ENCODE measurements around the gene SURF4. TPM values are rescaled to one million over a fixed set of nuclear protein-coding genes. Genes with fewer than 3 reads are reported as not detected.
A peak's percentile ranks its signal among the peaks of the same experiment; 100 is the strongest.

SURF4 gene
- total and polyA plus RNA-seq, 3 donors from 2014 or later = 150 to 163 (median 151) TPM

GRCh38 chr9:133374612-133375115 is 1.2 kb downstream of the SURF4 start:
- H3K9me3 ChIP-seq = no peaks in the 10 kb centered on the region
- TF ChIP-seq CTCF (IDR thresholded peaks at IDR 0.05) = no peak
- TF ChIP-seq POLR2A (IDR thresholded peaks at IDR 0.05) = no peak
- peaks cover 25% of the 10 kb centered on the region for H3K4me1 ChIP-seq
- peak overlapping the region in 1 of 2 donors; percentile 91 for H3K27ac ChIP-seq
- H3K27me3 ChIP-seq = no peaks in the 10 kb centered on the region
- no peaks in the 10 kb centered on the region for H3K36me3 ChIP-seq (ENCODE audit: low read depth, missing control alignments)
- intact Hi-C loops (cut with DNase I; ENCODE audit: low total_unique reads) = no loop called here
- DNase-seq = no peak
- H3K4me3 ChIP-seq = peak overlapping the region; percentile 86 to 98
- WGBS, 2 donors = 9 to 17% methylated on average over 12 of the region's 12 CpGs

GRCh38 chr9:133372144-133372543 is 3.7 kb downstream of the SURF4 start:
- no peaks in the 10 kb centered on the region for H3K9me3 ChIP-seq
- H3K27ac ChIP-seq = no peak overlapping the region
- TF ChIP-seq CTCF (IDR thresholded peaks at IDR 0.05) = no peak
- TF ChIP-seq POLR2A (IDR thresholded peaks at IDR 0.05) = no peak
- intact Hi-C loops (cut with DNase I; ENCODE audit: low total_unique reads) = no loop called here
- H3K4me1 ChIP-seq = peaks cover 28% of the 10 kb centered on the region
- 68 to 75% methylated on average over 7 of the region's 7 CpGs for WGBS, 2 donors
- H3K4me3 ChIP-seq = no peak overlapping the region
- DNase-seq = no peak
- H3K36me3 ChIP-seq (ENCODE audit: low read depth, missing control alignments) = no peaks in the 10 kb centered on the region
- no peaks in the 10 kb centered on the region for H3K27me3 ChIP-seq

- Histone ChIP-seq H3K9me3 (no peaks in the 10 kb centered on the region), H3K27me3 (no peaks in the 10 kb centered on the region), H3K4me1 (peaks cover 24% of the 10 kb centered on the region), H3K4me3 (no peak overlapping the region), H3K36me3 (ENCODE audit: low read depth, missing control alignments) (no peaks in the 10 kb centered on the region), H3K27ac (no peak overlapping the region)
- intact Hi-C loops (cut with DNase I; ENCODE audit: low total_unique reads) = no loop called here
- 69 to 71% methylated on average over 10 to 12 of the region's 12 CpGs for WGBS, 2 donors
- DNase-seq = no peak
- TF ChIP-seq POLR2A (IDR thresholded peaks at IDR 0.05) (no peak), CTCF (IDR thresholded peaks at IDR 0.05) (no peak)
Measured at GRCh38 chr9:133371261-133371711, 4.6 kb downstream of the SURF4 start.

DNA sequence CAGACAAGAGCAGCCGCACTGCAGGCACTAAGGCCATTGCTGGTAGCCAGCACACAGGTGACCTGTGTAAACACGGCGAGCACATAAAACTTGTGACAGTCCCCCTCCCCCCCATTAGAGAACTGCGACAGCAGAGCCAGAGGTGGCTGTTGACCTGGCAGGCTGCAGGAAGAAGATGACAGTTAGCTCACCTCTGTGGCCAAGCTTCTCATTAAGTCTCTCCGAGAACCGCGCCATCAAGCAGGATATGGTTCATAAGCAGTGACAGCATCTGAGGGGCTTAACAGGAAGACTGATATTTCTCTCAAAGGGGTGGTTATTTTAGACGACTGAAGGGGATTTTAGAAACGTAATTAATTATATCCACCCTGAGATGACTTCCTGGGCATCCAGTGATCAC is 5.2 kb downstream of the SURF4 start:
- Histone ChIP-seq H3K27me3 (no peaks in the 10 kb centered on the region), H3K27ac (no peak overlapping the region), H3K9me3 (no peaks in the 10 kb centered on the region), H3K36me3 (ENCODE audit: low read depth, missing control alignments) (no peaks in the 10 kb centered on the region), H3K4me1 (peaks cover 24% of the 10 kb centered on the region), H3K4me3 (no peak overlapping the region)
- WGBS, 2 donors = 82 to 84% methylated on average over 9 of the region's 9 CpGs
- intact Hi-C loops (cut with DNase I; ENCODE audit: low total_unique reads) = no loop called here
- TF ChIP-seq CTCF (IDR thresholded peaks at IDR 0.05) = no peak
- no peak for DNase-seq

DNA sequence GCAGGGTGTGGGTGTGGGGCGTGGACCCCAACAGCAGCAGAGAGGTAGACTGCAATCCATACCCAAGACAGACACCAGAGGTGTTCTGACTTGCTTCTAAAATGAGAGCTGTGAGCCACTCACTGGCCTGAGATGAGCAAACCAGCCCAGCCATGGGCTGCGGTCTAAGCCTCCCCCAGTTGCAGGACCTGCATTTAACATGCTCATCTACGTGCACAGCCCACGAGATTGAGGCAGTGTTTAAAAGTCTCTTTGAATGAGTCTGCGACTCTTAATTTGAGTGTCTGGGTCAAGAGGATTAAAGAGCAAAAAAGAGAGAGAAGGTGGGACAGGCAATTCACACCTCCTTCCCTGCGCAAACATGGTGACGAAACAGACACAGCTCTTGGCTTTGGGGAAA is 5.9 kb downstream of the SURF4 start:
- H3K4me1 ChIP-seq = peaks cover 24% of the 10 kb centered on the region

More for the DNA sequence above, 5.9 kb downstream of the SURF4 start:
- H3K4me3 ChIP-seq = no peak overlapping the region
- H3K27me3 ChIP-seq = no peaks in the 10 kb centered on the region
- no peak overlapping the region for H3K27ac ChIP-seq
- 86 to 88% methylated on average over 7 of the region's 7 CpGs for WGBS, 2 donors
- TF ChIP-seq POLR2A (IDR thresholded peaks at IDR 0.05) (no peak), CTCF (IDR thresholded peaks at IDR 0.05) (no peak)
- intact Hi-C loops (cut with DNase I; ENCODE audit: low total_unique reads) = no loop called here
- H3K36me3 ChIP-seq (ENCODE audit: low read depth, missing control alignments) = no peaks in the 10 kb centered on the region
- no peaks in the 10 kb centered on the region for H3K9me3 ChIP-seq
- DNase-seq = no peak
